SK-N-SH treated with all-trans-retinoic acid at 6 μM for 48 hours (cell line): ENCODE results near the gene SEMA5A.

ENCODE experiments used
- ATAC-seq: fragments of 200-7000 bp; cut with Tn5 transposase; 3 replicates; pipeline ENCODE4 v1.9.1; 2020; ENCODE audit warnings: mild to moderate bottlenecking, moderate library complexity
- ARNTL ChIP-seq: fragments of 450-650 bp; formaldehyde crosslinking; IDR thresholded peaks from 2 replicates; pipeline ENCODE4 v1.5.0; 2020; ENCODE audit warnings: low read depth, mild to moderate bottlenecking, moderate library complexity, borderline replicate concordance
- BACH2 ChIP-seq: fragments of 250-450 bp; sonication (Bioruptor Pico); IDR thresholded peaks from 2 replicates; pipeline ENCODE4 v1.9.0; 2021; ENCODE audit warnings: mild to moderate bottlenecking, borderline replicate concordance
- CREB5 ChIP-seq: fragments of 250-450 bp; sonication (Bioruptor Pico); IDR thresholded peaks from 2 replicates; pipeline ENCODE4 v1.5.1; 2020; ENCODE audit warnings: low read depth, mild to moderate bottlenecking, moderate library complexity
- CSDC2 ChIP-seq: fragments of 250-450 bp; sonication (Bioruptor Pico); IDR thresholded peaks from 2 replicates; pipeline ENCODE4 v1.5.0; 2020; ENCODE audit warnings: mild to moderate bottlenecking, moderate library complexity
- CSRNP3 ChIP-seq: fragments of 250-450 bp; sonication (Bioruptor Pico); IDR thresholded peaks from 2 replicates; pipeline ENCODE4 v1.5.1; 2021; ENCODE audit warnings: mild to moderate bottlenecking, moderate library complexity
- ESRRG ChIP-seq: fragments of 250-450 bp; sonication (Bioruptor Pico); IDR thresholded peaks from 2 replicates; pipeline ENCODE4 v1.6.1; 2021; ENCODE audit warnings: mild to moderate bottlenecking
- GLIS3 ChIP-seq: fragments of 250-450 bp; sonication (Bioruptor Pico); IDR thresholded peaks from 2 replicates; pipeline ENCODE4 v1.5.0; 2020; ENCODE audit warnings: mild to moderate bottlenecking, moderate library complexity
- ISL1 ChIP-seq: fragments of 250-450 bp; sonication (Bioruptor Pico); IDR thresholded peaks from 2 replicates; pipeline ENCODE4 v2.1.2; 2022; ENCODE audit warnings: mild to moderate bottlenecking, moderate library complexity
- OSR1 ChIP-seq: fragments of 250-450 bp; sonication (Bioruptor Pico); IDR thresholded peaks from 2 replicates; pipeline ENCODE4 v1.8.0; 2022; ENCODE audit warnings: moderate library complexity, mild to moderate bottlenecking, inconsistent platforms
- PATZ1 ChIP-seq: fragments of 250-450 bp; sonication (Bioruptor Pico); IDR thresholded peaks from 2 replicates; pipeline ENCODE4 v1.8.0; 2020; ENCODE audit warnings: mild to moderate bottlenecking, moderate library complexity, borderline replicate concordance
- POU6F1 ChIP-seq: fragments of 250-450 bp; sonication (Bioruptor Pico); IDR thresholded peaks from 2 replicates; pipeline ENCODE4 v1.8.0; 2021; ENCODE audit warnings: low read depth, mild to moderate bottlenecking, moderate library complexity, borderline replicate concordance
- PPARA ChIP-seq: fragments of 250-450 bp; sonication (Bioruptor Pico); IDR thresholded peaks from 2 replicates; pipeline ENCODE4 v1.5.0; 2020; ENCODE audit warnings: mild to moderate bottlenecking, borderline replicate concordance
- RARB ChIP-seq: fragments of 250-450 bp; sonication (Bioruptor Pico); IDR thresholded peaks from 2 replicates; pipeline ENCODE4 v1.8.0; 2021; ENCODE audit warnings: mild to moderate bottlenecking, moderate library complexity
- SNAI2 ChIP-seq: fragments of 250-450 bp; sonication (Bioruptor Pico); IDR thresholded peaks from 2 replicates; pipeline ENCODE4 v1.5.0; 2020; ENCODE audit warnings: mild to moderate bottlenecking, moderate library complexity
- TCF4 ChIP-seq: fragments of 250-450 bp; sonication (Bioruptor Pico); IDR thresholded peaks from 2 replicates; pipeline ENCODE4 v1.8.0; 2021; ENCODE audit warnings: mild to moderate bottlenecking, moderate library complexity, borderline replicate concordance
- TOX ChIP-seq: fragments of 250-450 bp; sonication (Bioruptor Pico); IDR thresholded peaks from 2 replicates; pipeline ENCODE4 v1.8.0; 2021; ENCODE audit warnings: mild to moderate bottlenecking, moderate library complexity, borderline replicate concordance
- TSHZ2 ChIP-seq: fragments of 250-450 bp; sonication (Bioruptor Pico); IDR thresholded peaks from 2 replicates; pipeline ENCODE4 v1.5.0; 2020; ENCODE audit warnings: mild to moderate bottlenecking, moderate library complexity
- ZC3H10 ChIP-seq: fragments of 250-450 bp; sonication (Bioruptor Pico); IDR thresholded peaks from 2 replicates; pipeline ENCODE4 v1.5.1; 2021; ENCODE audit warnings: mild to moderate bottlenecking, moderate library complexity
- ZFP3 ChIP-seq: fragments of 250-450 bp; sonication (Bioruptor Pico); IDR thresholded peaks from 2 replicates; pipeline ENCODE4 v1.5.0; 2020; ENCODE audit warnings: mild to moderate bottlenecking, moderate library complexity
- ZFP30 ChIP-seq: fragments of 450-650 bp; formaldehyde crosslinking; IDR thresholded peaks from 2 replicates; pipeline ENCODE4 v1.5.0; 2022; ENCODE audit warnings: mild to moderate bottlenecking, moderate library complexity
- ZNF565 ChIP-seq: fragments of 450-650 bp; formaldehyde crosslinking; conservative IDR thresholded peaks from 2 replicates; pipeline ENCODE4 v1.5.0; 2020; ENCODE audit warnings: low read depth, mild to moderate bottlenecking, moderate library complexity
- ZNF70 ChIP-seq: fragments of 450-650 bp; formaldehyde crosslinking; IDR thresholded peaks from 2 replicates; pipeline ENCODE4 v1.5.0; 2020; ENCODE audit warnings: mild to moderate bottlenecking, moderate library complexity
- ZNF8 ChIP-seq: fragments of 450-650 bp; formaldehyde crosslinking; IDR thresholded peaks from 2 replicates; pipeline ENCODE4 v1.5.0; 2020; ENCODE audit warnings: mild to moderate bottlenecking, moderate library complexity

The SEMA5A gene

GRCh38 chr5:9431496-9432258, 114.2 kb downstream of the SEMA5A start:
- TF ChIP-seq RARB, result no peak
- TF ChIP-seq ZFP30 (CRISPR knock-in tag), result no peak
- peak; percentile 65 for TF ChIP-seq ISL1 (CRISPR knock-in tag)
- ATAC-seq, result peak; percentile 61

- TF ChIP-seq ZC3H10 (CRISPR knock-in tag) (no peak), CREB5 (CRISPR knock-in tag) (no peak), ZNF70 (CRISPR knock-in tag) (no peak), TCF4 (CRISPR knock-in tag) (no peak), OSR1 (CRISPR knock-in tag) (no peak), TSHZ2 (CRISPR knock-in tag) (no peak), RARB (no peak), CSRNP3 (no peak), POU6F1 (no peak), ZFP3 (no peak), PPARA (CRISPR knock-in tag) (no peak), BACH2 (CRISPR knock-in tag) (no peak), PATZ1 (no peak), CSDC2 (no peak), ZNF8 (no peak), SNAI2 (no peak), TOX (CRISPR knock-in tag) (no peak), ISL1 (CRISPR knock-in tag) (no peak), GLIS3 (CRISPR knock-in tag) (no peak)
- ATAC-seq, result peak; percentile 26; the same call in 2 of the 3 replicates
These were observed 114.8 kb downstream of the SEMA5A start for GRCh38 chr5:9431151-9431495.

- no peak for TF ChIP-seq ESRRG
- TF ChIP-seq PPARA (CRISPR knock-in tag), result no peak
- TF ChIP-seq CREB5 (CRISPR knock-in tag), result no peak
- no peak for TF ChIP-seq BACH2 (CRISPR knock-in tag)
- no peak for TF ChIP-seq TCF4 (CRISPR knock-in tag)
- no peak for TF ChIP-seq CSRNP3
- no peak for TF ChIP-seq ARNTL (CRISPR knock-in tag)
- TF ChIP-seq POU6F1, result no peak
- no peak for TF ChIP-seq CSDC2
- TF ChIP-seq ZNF8, result no peak
- TF ChIP-seq OSR1 (CRISPR knock-in tag), result no peak
- no peak for TF ChIP-seq ZC3H10 (CRISPR knock-in tag)
- no peak for TF ChIP-seq ZNF70 (CRISPR knock-in tag)
- no peak for TF ChIP-seq ZFP3
- TF ChIP-seq ISL1 (CRISPR knock-in tag), result no peak
- no peak for TF ChIP-seq ZFP30 (CRISPR knock-in tag)
- no peak for TF ChIP-seq ZNF565
These were observed 115.6 kb downstream of the SEMA5A start for GRCh38 chr5:9430306-9430705.

More at GRCh38 chr5:9430306-9430705, 115.6 kb downstream of the SEMA5A start:
- ATAC-seq, result no peak
